Measurements from ENCODE around the gene PANK1. TPM values are rescaled to one million over a fixed set of nuclear protein-coding genes. Genes with fewer than 3 reads are reported as not detected.
"Not testable (repeated sequence)": the region's sequence is repeated elsewhere in the genome, so short reads cannot be mapped to it uniquely, and the experiment has no call there.

PANK1 gene
- total and polyA plus RNA-seq, 2 of the 8 experiments (the other 6 are each of a cell fraction or from before 2014, with no cell fraction given): 18.5 to 40.4 TPM

DNA sequence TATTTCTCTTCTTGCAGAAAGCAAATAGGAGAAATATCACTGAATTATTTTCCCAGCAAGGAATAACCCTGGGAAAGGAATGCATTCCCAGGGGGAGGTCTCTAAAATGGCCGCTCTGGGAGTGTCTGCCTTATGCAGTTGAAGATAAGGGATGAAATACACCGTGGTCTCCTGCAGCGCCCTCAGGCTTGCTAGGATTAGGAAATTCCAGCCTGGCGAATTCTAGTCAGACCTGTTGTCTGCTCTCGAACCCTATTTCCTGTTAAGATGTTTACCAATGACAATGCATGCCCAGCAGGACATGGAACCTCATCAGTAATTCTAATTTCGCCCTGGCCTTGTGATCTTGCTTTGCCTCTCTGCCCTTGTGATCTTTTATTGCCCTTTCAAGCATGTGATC is 24.7 kb downstream of the PANK1 start:
- H4K5ac ChIP-seq (ENCODE audit: insufficient read length, low read depth, low read length); H3K18ac ChIP-seq (ENCODE audit: extremely low read depth, low read length); H3K23ac ChIP-seq (ENCODE audit: insufficient read length); H3K27me3 ChIP-seq (replicated peaks in 1 of 4; ENCODE audit: control insufficient read depth in 3 of 4, extremely low read depth in 1 of 4, insufficient read depth in 3 of 4, low read length in 3 of 4); H3K4me2 ChIP-seq (ENCODE audit: insufficient read depth in 1 of 2, low read depth in 2 of 2, low read length in 2 of 2); H3K4me1 ChIP-seq (replicated peaks in 1 of 4; ENCODE audit: control insufficient read depth in 3 of 4, insufficient read depth in 4 of 4, low read length in 3 of 4); H3K27ac ChIP-seq (ENCODE audit: low read depth, low read length); H3K4ac ChIP-seq (replicated peaks; ENCODE audit: insufficient read length, low read depth, low read length); H2AK5ac ChIP-seq (ENCODE audit: low read depth, low read length); H2BK15ac ChIP-seq (ENCODE audit: low read length); H3K14ac ChIP-seq (ENCODE audit: insufficient read length); H3K9ac ChIP-seq (replicated peaks in 1 of 4; ENCODE audit: extremely low read depth in 1 of 4, low read depth in 3 of 4, low read length in 3 of 4); H3K79me1 ChIP-seq (ENCODE audit: low read depth, low read length); H2AFZ ChIP-seq (ENCODE audit: low read length); H4K8ac ChIP-seq (ENCODE audit: extremely low read depth, insufficient read depth, low read length); H2BK120ac ChIP-seq (replicated peaks; ENCODE audit: low read depth, low read length); H4K20me1 ChIP-seq (replicated peaks in 1 of 2; ENCODE audit: control insufficient read depth in 1 of 2, insufficient read depth in 2 of 2, low read length in 2 of 2); H2BK5ac ChIP-seq (ENCODE audit: low read depth, low read length); H2BK12ac ChIP-seq (ENCODE audit: low read depth, low read length); FAIRE-seq; H4K91ac ChIP-seq (replicated peaks; ENCODE audit: insufficient read length, low read length); CTCF ChIA-PET (ENCODE audit: partially characterized antibody); H3K56ac ChIP-seq (replicated peaks; ENCODE audit: insufficient read length, low read depth, low read length); H3K4me3 ChIP-seq (ENCODE audit: extremely low read depth in 1 of 4, insufficient read depth in 2 of 4, low read depth in 3 of 4, low read length in 4 of 4); H2BK20ac ChIP-seq (ENCODE audit: low read length); H3K23me2 ChIP-seq (ENCODE audit: low read depth, low read length): not testable (repeated sequence)
- TF ChIP-seq EP300 (IDR thresholded peaks at IDR 0.05; ENCODE audit: borderline replicate concordance in 1 of 2, low read depth in 2 of 2, low read length in 2 of 2) (peak in 1 of 2 experiments; percentile 88; a peak in 1 of 3 replicates), TCF12 (IDR thresholded peaks at IDR 0.05; ENCODE audit: low read depth, low read length) (0 out of 2 replicates have a peak, but pooled peaks have one; percentile 17), TEAD4 (IDR thresholded peaks at IDR 0.05; ENCODE audit: low read depth, low read length) (peak; percentile 51; the same call in 1 of the 2 replicates), YY1 (IDR thresholded peaks at IDR 0.05; ENCODE audit: low read depth, low read length) (peak; percentile 45; the same call in 1 of the 2 replicates), SP1 (IDR thresholded peaks at IDR 0.05; ENCODE audit: low read depth, low read length) (0 out of 2 replicates have a peak, but pooled peaks have one; percentile 37)
- POLR2A ChIA-PET (ENCODE audit: partially characterized antibody): interaction anchor here (0.9 to 1.7 kb wide), 2 partner anchors 24 to 31 kb away, joined by 3 to 6 read pairs; no protein-coding TSS in a partner anchor
- Histone ChIP-seq H3K36me3 (ENCODE audit: control insufficient read depth in 2 of 4, insufficient read depth in 4 of 4, low read length in 3 of 4) (peaks cover 0 to 13% (median 3%) of the 10 kb centered on the region in 4 experiments; a peak in 3 of 8 replicates), H3K79me2 (ENCODE audit: control insufficient read depth in 1 of 2, insufficient read depth in 2 of 2, low read length in 2 of 2) (peaks cover 0 to 77% of the 10 kb centered on the region in 2 experiments; a peak in 3 of 4 replicates), H3K9me3 (ENCODE audit: insufficient read depth in 2 of 2, low read depth in 1 of 2, low read length in 1 of 2) (peaks cover 10 to 19% of the 10 kb centered on the region in 2 experiments)
- peak in 1 of 2 experiments; percentile 65 for DNase-seq (ENCODE audit: low read depth in 1 of 2, low spot score in 2 of 2)
- WGBS, 2 experiments (ENCODE audit: extremely low coverage in 1 of 2, insufficient coverage in 1 of 2, insufficient read length in 1 of 2, insufficient replicate concordance in 2 of 2, low coverage in 1 of 2, low lambda C conversion rate in 2 of 2, missing lambda C conversion rate in 1 of 2): 67% methylated on average over 6 of the region's 6 CpGs; no CpG with 5 or more reads in 1 of the 2 experiments

Measured in H1 (cell line).